Peyer's patch (tissue), 4 donors: ENCODE measurements around the gene UBE2E2. TPM values are rescaled to one million over a fixed set of nuclear protein-coding genes. Genes with fewer than 3 reads are reported as not detected.

Source experiments
- DNase-seq, 3 donors: peaks; one replicate each; pipeline ENCODE4 v3.0.0-alpha.2; 2017 to 2019
- H3K27ac ChIP-seq, 4 donors: fragments of 200-600 bp; sonication (generic); one replicate each; pipeline ENCODE4 v1.5.1; 2016 to 2019
- H3K27me3 ChIP-seq, 2 donors: fragments of 200-600 bp; sonication (generic); one replicate each; pipeline ENCODE4 v1.5.1; 2019
- H3K36me3 ChIP-seq, 3 donors: fragments of 200-600 bp; sonication (generic); one replicate each; pipeline ENCODE4 v1.5.1; 2016 to 2019
- H3K4me1 ChIP-seq, 4 donors: fragments of 200-600 bp; sonication (generic); one replicate each; pipeline ENCODE4 v1.5.1; 2016 to 2019
- H3K4me3 ChIP-seq, 4 donors: fragments of 200-600 bp; sonication (generic); 1 replicate in 3 of 4; 2 replicates in 1 of 4; pipeline ENCODE4 v1.5.1; 2016 to 2019; ENCODE audit warnings: mild to moderate bottlenecking in 1 of 4
- H3K9me3 ChIP-seq, 4 donors: fragments of 200-600 bp; sonication (generic); one replicate each; pipeline ENCODE4 v1.5.1; 2016 to 2019; ENCODE audit warnings: mild to moderate bottlenecking in 1 of 4
- CTCF ChIP-seq, 6 experiments: fragments of 450-650 bp in 4 of 6; fragments of 200-600 bp in 2 of 6; sonication (generic) in 1 of 6; IDR thresholded peaks; one replicate each; pipeline ENCODE4 v1.5.1; 2017 to 2019; ENCODE audit warnings: antibody characterized with exemption in 6 of 6, mild to moderate bottlenecking in 3 of 6, moderate library complexity in 1 of 6
- POLR2A ChIP-seq, 2 donors: fragments of 450-650 bp; IDR thresholded peaks; one replicate each; pipeline ENCODE4 v1.5.1; 2017; ENCODE audit warnings: antibody characterized with exemption in 2 of 2, mild to moderate bottlenecking in 2 of 2, moderate library complexity in 2 of 2
- total RNA-seq, 4 donors: library from RNA; depleted of rRNA; stranded (reverse); fragments of >200 nt; gene quantifications; one replicate each; pipeline ENCODE4 v1.1.0, GENCODE V29; 2016

The UBE2E2 gene
- total RNA-seq, 4 donors from 2014 or later = 0.70 to 37.1 (median 20.8) TPM

GRCh38 chr3:23422517-23422851 lies 219.4 kb downstream of the UBE2E2 start:
- no peaks in the 10 kb centered on the region for H3K9me3 ChIP-seq
- no peaks in the 10 kb centered on the region for H3K27me3 ChIP-seq
- no peak overlapping the region for H3K4me3 ChIP-seq
- H3K36me3 ChIP-seq = no peaks in the 10 kb centered on the region
- H3K4me1 ChIP-seq = peaks cover 0 to 12% (median 0%) of the 10 kb centered on the region in 4 donors
- no peak for DNase-seq
- TF ChIP-seq CTCF (IDR thresholded peaks at IDR 0.05) (no peak), POLR2A (IDR thresholded peaks at IDR 0.05) (no peak)
- no peak overlapping the region for H3K27ac ChIP-seq

DNA sequence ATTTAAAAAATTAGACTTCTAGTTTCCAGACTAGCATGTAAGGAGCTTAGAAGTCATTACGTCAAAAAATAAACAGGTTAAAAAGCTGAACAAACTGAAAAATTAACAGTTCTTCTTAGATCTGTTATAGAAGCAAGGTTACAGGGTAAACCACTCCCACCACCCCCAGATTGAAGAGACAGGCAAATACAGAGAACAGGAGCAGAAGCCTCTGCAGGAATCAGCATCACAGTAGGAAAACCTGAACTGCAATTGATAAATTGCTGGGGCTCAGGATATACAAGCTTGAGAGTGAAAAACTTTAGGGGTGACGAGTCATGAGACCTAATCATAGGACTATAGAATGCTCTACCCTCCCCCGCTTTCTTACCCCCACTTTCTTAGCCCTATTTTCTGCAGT lies 222.3 kb downstream of the UBE2E2 start:
- TF ChIP-seq POLR2A (IDR thresholded peaks at IDR 0.05) (no peak), CTCF (IDR thresholded peaks at IDR 0.05) (no peak)
- DNase-seq = no peak
- Histone ChIP-seq H3K36me3 (no peaks in the 10 kb centered on the region), H3K4me3 (no peak overlapping the region), H3K9me3 (no peaks in the 10 kb centered on the region), H3K4me1 (peaks cover 0 to 12% (median 0%) of the 10 kb centered on the region in 4 donors), H3K27me3 (no peaks in the 10 kb centered on the region), H3K27ac (no peak overlapping the region)

- H3K36me3 ChIP-seq = no peaks in the 10 kb centered on the region
- no peak overlapping the region for H3K4me3 ChIP-seq
- no peaks in the 10 kb centered on the region for H3K27me3 ChIP-seq
- TF ChIP-seq POLR2A (IDR thresholded peaks at IDR 0.05) (no peak), CTCF (IDR thresholded peaks at IDR 0.05) (no peak)
- no peak overlapping the region for H3K27ac ChIP-seq
- H3K4me1 ChIP-seq = no peaks in the 10 kb centered on the region
- no peak for DNase-seq
- H3K9me3 ChIP-seq = no peaks in the 10 kb centered on the region
These were observed 227.8 kb downstream of the UBE2E2 start for GRCh38 chr3:23430781-23431398.

DNA sequence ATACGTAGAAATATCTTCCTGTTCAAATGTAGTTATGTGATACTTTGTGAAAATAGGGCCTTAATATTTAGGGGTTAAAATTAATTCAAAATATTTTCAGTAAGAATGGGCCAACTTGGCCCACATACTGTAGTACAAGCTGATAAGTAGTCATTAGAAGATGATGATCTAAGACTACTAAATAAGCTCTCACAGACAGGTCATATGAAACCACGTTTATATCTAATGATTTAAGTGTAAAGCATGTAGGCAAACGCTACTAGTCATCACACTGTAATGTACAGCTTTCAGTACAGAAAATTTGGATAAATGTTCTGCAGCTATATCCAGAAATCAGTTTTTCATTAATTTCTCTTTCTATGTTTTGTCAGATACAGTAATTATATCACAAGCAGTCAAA lies 228.6 kb downstream of the UBE2E2 start:
- no peak for DNase-seq
- Histone ChIP-seq H3K27me3 (no peaks in the 10 kb centered on the region), H3K4me1 (no peaks in the 10 kb centered on the region), H3K4me3 (no peak overlapping the region), H3K27ac (no peak overlapping the region), H3K9me3 (no peaks in the 10 kb centered on the region), H3K36me3 (no peaks in the 10 kb centered on the region)
- TF ChIP-seq POLR2A (IDR thresholded peaks at IDR 0.05) (no peak), CTCF (IDR thresholded peaks at IDR 0.05) (no peak)

DNA sequence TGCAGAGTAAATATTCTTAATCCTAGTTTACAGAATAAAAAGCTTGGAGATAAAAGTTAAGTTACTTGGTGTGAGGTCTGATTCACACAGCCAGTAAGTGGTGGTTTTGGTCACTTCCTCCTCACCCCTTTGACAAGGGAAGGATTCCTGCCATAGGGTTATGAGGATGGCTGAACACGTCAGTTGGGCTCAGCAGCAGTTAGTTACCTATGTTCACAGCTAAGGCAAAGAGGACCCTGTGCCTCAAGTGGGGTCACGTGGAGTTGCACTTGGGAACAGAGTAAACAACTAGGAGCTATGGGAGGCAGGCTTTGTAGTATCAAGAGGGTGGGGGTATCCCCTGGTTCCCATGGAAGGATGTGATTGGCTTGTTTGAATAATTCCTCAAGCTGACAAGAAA lies 232.2 kb downstream of the UBE2E2 start:
- H3K4me1 ChIP-seq = no peaks in the 10 kb centered on the region
- no peak overlapping the region for H3K4me3 ChIP-seq
- no peaks in the 10 kb centered on the region for H3K9me3 ChIP-seq
- TF ChIP-seq POLR2A (IDR thresholded peaks at IDR 0.05) = no peak
- TF ChIP-seq CTCF (IDR thresholded peaks at IDR 0.05) = no peak
- no peak overlapping the region for H3K27ac ChIP-seq
- H3K27me3 ChIP-seq = no peaks in the 10 kb centered on the region
- no peak for DNase-seq
- H3K36me3 ChIP-seq = no peaks in the 10 kb centered on the region

DNA sequence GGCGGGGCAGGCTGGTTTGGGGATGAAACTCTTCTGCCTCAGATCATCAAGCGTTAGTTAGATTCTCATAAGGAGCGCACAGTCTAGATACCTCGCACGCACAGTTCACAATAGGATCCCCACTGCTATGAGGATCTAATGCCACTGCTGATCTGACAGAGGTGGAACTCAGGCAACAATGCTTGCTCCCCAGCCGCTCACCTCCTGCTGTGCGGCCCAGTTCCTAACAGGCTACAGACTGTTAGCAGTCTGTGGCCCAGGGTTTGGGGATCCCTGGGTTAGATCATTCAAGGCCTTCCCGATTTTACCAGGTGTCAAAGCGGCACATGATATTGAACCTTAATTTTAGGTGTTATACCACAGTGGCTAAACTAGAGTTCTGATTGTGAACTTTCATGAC lies 232.8 kb downstream of the UBE2E2 start:
- Histone ChIP-seq H3K27ac (no peak overlapping the region), H3K4me3 (no peak overlapping the region), H3K4me1 (no peaks in the 10 kb centered on the region), H3K36me3 (no peaks in the 10 kb centered on the region), H3K9me3 (no peaks in the 10 kb centered on the region), H3K27me3 (no peaks in the 10 kb centered on the region)
- TF ChIP-seq CTCF (IDR thresholded peaks at IDR 0.05) = no peak
- no peak for TF ChIP-seq POLR2A (IDR thresholded peaks at IDR 0.05)
- DNase-seq = no peak
